PC-3 (cell line): ENCODE data around the gene MROH9. TPM values are rescaled to one million over a fixed set of nuclear protein-coding genes. Genes with fewer than 3 reads are reported as not detected.

ENCODE experiments used
- ATAC-seq: fragments of 200-7000 bp; cut with Tn5 transposase; 2 replicates; pipeline ENCODE4 v1.9.1; 2020; ENCODE audit warnings: mild to moderate bottlenecking, moderate library complexity
- BruUV-seq: library from RNA; stranded (reverse); fragments of 400-500 nt; replicated peaks from 2 replicates; lab custom pipeline; 2021; lab: Mats Ljungman, UMichigan
- CTCF ChIA-PET: fragments of 300-600 bp; sonication (Branson Sonifier 250); formaldehyde crosslinking; loops from one replicate; lab custom pipeline; 2022; ENCODE audit warnings: antibody characterized with exemption; lab: Charles Lee
- POLR2A ChIA-PET: fragments of 300-600 bp; sonication (Branson Sonifier 250); formaldehyde crosslinking; loops from one replicate; lab custom pipeline; 2022; ENCODE audit warnings: antibody characterized with exemption; ENCODE audit not compliant: unreplicated experiment; lab: Charles Lee
- DNase-seq: peaks from one replicate; pipeline ENCODE4 v3.0.0-alpha.2; 2015
- H2AFZ ChIP-seq: fragments of 300-600 bp; sonication (generic); 2 replicates; pipeline ENCODE4 v1.6.0; 2016; ENCODE audit warnings: antibody characterized with exemption, low read length
- H3F3A ChIP-seq: fragments of 300-600 bp; sonication (generic); one replicate; pipeline ENCODE4 v1.6.0; 2017; ENCODE audit warnings: antibody characterized with exemption, low read length, control low read depth, mild to moderate bottlenecking; ENCODE audit not compliant: unreplicated experiment
- H3K27ac ChIP-seq: fragments of 300-600 bp; sonication (generic); 2 replicates; pipeline ENCODE4 v1.5.1; 2016; ENCODE audit warnings: mild to moderate bottlenecking, low read length
- H3K27me3 ChIP-seq: fragments of 300-600 bp; sonication (generic); 2 replicates; pipeline ENCODE4 v1.6.1; 2016; ENCODE audit warnings: low read length, mixed read lengths
- H3K36me3 ChIP-seq: fragments of 300-600 bp; sonication (generic); 2 replicates; pipeline ENCODE4 v1.6.1; 2016; ENCODE audit warnings: low read depth, mixed run types, low read length, mixed read lengths
- H3K4me1 ChIP-seq: fragments of 300-600 bp; sonication (generic); 2 replicates; pipeline ENCODE4 v1.5.1; 2016; ENCODE audit warnings: low read length; ENCODE audit not compliant: insufficient read depth
- H3K4me2 ChIP-seq: fragments of 300-600 bp; sonication (generic); 2 replicates; pipeline ENCODE4 v1.6.0; 2016; ENCODE audit warnings: low read length
- H3K4me3 ChIP-seq: fragments of 300-600 bp; sonication (generic); 2 replicates; pipeline ENCODE4 v1.5.1; 2016; ENCODE audit warnings: mild to moderate bottlenecking, low read length, mixed read lengths
- H3K79me2 ChIP-seq: fragments of 300-600 bp; sonication (generic); 2 replicates; pipeline ENCODE4 v1.6.1; 2017; ENCODE audit warnings: low read length, mixed read lengths
- H3K9ac ChIP-seq: fragments of 300-600 bp; sonication (generic); 2 replicates; pipeline ENCODE4 v1.6.0; 2016; ENCODE audit warnings: mild to moderate bottlenecking, low read length
- H3K9me2 ChIP-seq: fragments of 300-600 bp; sonication (generic); replicated peaks from 2 replicates; pipeline ENCODE4 v1.6.1; 2016; ENCODE audit warnings: mixed run types, low read length, mixed read lengths
- H3K9me3 ChIP-seq: fragments of 300-600 bp; sonication (generic); 2 replicates; pipeline ENCODE4 v1.6.1; 2016; ENCODE audit warnings: low read length, mixed read lengths
- H4K20me1 ChIP-seq: fragments of 300-600 bp; sonication (generic); 2 replicates; pipeline ENCODE4 v1.6.1; 2016; ENCODE audit warnings: low read length, mixed read lengths
- CTCF ChIP-seq: fragments of 300-600 bp; sonication (generic); conservative IDR thresholded peaks from 2 replicates; pipeline ENCODE4 v1.5.1; 2017; ENCODE audit warnings: antibody characterized with exemption, low read depth, mild to moderate bottlenecking, low read length
- EZH2 ChIP-seq: fragments of 300-600 bp; sonication (generic); IDR thresholded peaks from one replicate; pipeline ENCODE4 v1.6.1; 2017; ENCODE audit warnings: antibody characterized with exemption, mild to moderate bottlenecking, low read length; ENCODE audit not compliant: unreplicated experiment
- EZH2phosphoT487 ChIP-seq: fragments of 300-600 bp; sonication (generic); IDR thresholded peaks from 2 replicates; pipeline ENCODE4 v1.6.1; 2018; ENCODE audit warnings: mild to moderate bottlenecking, antibody characterized with exemption, low read length, borderline replicate concordance
- intact Hi-C: fragments of 100-400 bp; cut with micrococcal nuclease; formaldehyde crosslinking; loops from 2 replicates; pipeline ENCODE4 v1.9.0; 2023
- total RNA-seq: library from RNA; depleted of rRNA; stranded (reverse); fragments of >200 nt; gene quantifications from 2 replicates; pipeline ENCODE4 v1.2.3, GENCODE V29; 2014

MROH9 gene
- total RNA-seq, 1 experiment from 2014 or later = not detected

DNA sequence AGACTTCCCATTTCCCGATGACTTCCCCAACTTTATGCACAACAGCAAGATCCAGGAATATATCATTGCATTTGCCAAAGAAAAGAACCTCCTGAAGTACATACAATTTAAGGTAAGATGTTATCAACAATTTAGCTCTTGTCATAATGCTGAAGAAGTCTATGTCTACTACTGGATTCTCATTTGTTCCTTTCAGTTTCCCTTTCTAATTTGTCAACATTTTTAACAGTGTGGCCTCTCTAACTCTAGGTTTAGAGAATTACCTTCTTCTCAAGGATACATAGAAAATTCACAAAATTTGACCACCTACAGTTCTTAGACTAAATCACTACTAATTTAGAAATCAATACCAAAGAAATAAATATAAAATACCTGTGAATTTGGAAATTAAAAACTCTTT is 168.5 kb downstream of the MROH9 start:
- Histone ChIP-seq H3K27me3 (peaks cover 62% of the 10 kb centered on the region), H3K4me3 (no peak overlapping the region), H2AFZ (no peak overlapping the region), H3K79me2 (no peaks in the 10 kb centered on the region), H3K9me2 (no peaks in the 10 kb centered on the region), H4K20me1 (no peaks in the 10 kb centered on the region), H3K9me3 (no peaks in the 10 kb centered on the region), H3K4me1 (no peaks in the 10 kb centered on the region), H3F3A (no peaks in the 10 kb centered on the region), H3K27ac (no peak overlapping the region), H3K9ac (no peak overlapping the region), H3K4me2 (no peak overlapping the region), H3K36me3 (no peaks in the 10 kb centered on the region)
- POLR2A ChIA-PET = no interaction called here
- intact Hi-C loops = no loop called here
- no peak for ATAC-seq
- BruUV-seq = no TSS peak
- CTCF ChIA-PET = no interaction called here
- TF ChIP-seq CTCF (no peak), EZH2phosphoT487 (no peak), EZH2 (no peak)
- no peak for DNase-seq

- Histone ChIP-seq H3K4me3 (no peak overlapping the region), H3F3A (no peaks in the 10 kb centered on the region), H3K4me2 (no peak overlapping the region), H2AFZ (no peak overlapping the region), H3K9me2 (no peaks in the 10 kb centered on the region), H3K36me3 (no peaks in the 10 kb centered on the region), H3K27me3 (peaks cover 71% of the 10 kb centered on the region), H3K9ac (no peak overlapping the region), H3K79me2 (no peaks in the 10 kb centered on the region), H3K27ac (no peak overlapping the region), H4K20me1 (no peaks in the 10 kb centered on the region), H3K9me3 (no peaks in the 10 kb centered on the region), H3K4me1 (no peaks in the 10 kb centered on the region)
- ChIA-PET CTCF (no interaction called here), POLR2A (no interaction called here)
- intact Hi-C loops = no loop called here
- TF ChIP-seq CTCF (no peak), EZH2 (no peak), EZH2phosphoT487 (no peak)
- BruUV-seq = no TSS peak
- ATAC-seq (no peak), DNase-seq (no peak)
Observed at GRCh38 chr1:171107262-171107940, 172.1 kb downstream of the MROH9 start.

DNA sequence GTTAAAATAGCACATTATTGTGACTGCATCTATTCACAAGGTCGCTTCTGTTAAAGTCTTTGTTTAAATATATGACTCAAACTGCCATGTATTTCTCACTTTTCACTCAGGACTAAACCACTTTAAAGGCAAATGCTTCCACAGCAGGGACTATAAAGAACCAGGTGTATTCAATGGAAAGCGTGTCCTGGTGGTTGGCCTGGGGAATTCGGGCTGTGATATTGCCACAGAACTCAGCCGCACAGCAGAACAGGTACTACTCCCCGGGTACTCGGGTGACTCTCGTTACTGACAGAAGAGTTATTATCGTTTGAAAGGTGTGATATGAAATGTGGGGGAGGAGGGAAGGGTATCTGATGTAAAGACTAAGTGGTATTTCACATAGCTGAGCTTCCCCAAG is 172.6 kb downstream of the MROH9 start:
- intact Hi-C loops = no loop called here
- DNase-seq (no peak), ATAC-seq (no peak)
- no peaks in the 10 kb centered on the region for H3K79me2 ChIP-seq
- H3K36me3 ChIP-seq = no peaks in the 10 kb centered on the region
- H2AFZ ChIP-seq = no peak overlapping the region
- ChIA-PET CTCF (no interaction called here), POLR2A (no interaction called here)
- no peaks in the 10 kb centered on the region for H3F3A ChIP-seq
- TF ChIP-seq EZH2phosphoT487 (no peak), CTCF (no peak), EZH2 (no peak)
- H3K27ac ChIP-seq = no peak overlapping the region
- H4K20me1 ChIP-seq = no peaks in the 10 kb centered on the region
- no peak overlapping the region for H3K4me3 ChIP-seq
- H3K4me2 ChIP-seq = no peak overlapping the region
- peaks cover 70% of the 10 kb centered on the region for H3K27me3 ChIP-seq
- H3K9me3 ChIP-seq = no peaks in the 10 kb centered on the region
- no peaks in the 10 kb centered on the region for H3K9me2 ChIP-seq
- H3K4me1 ChIP-seq = no peaks in the 10 kb centered on the region
- no TSS peak for BruUV-seq
- H3K9ac ChIP-seq = no peak overlapping the region
